Kidney (tissue), 14 donors: Measurements from ENCODE around the gene EFCAB14. TPM values are rescaled to one million over a fixed set of nuclear protein-coding genes. Genes with fewer than 3 reads are reported as not detected.
A peak's percentile ranks its signal among the peaks of the same experiment; 100 is the strongest.
"Not testable (repeated sequence)": the region's sequence is repeated elsewhere in the genome, so short reads cannot be mapped to it uniquely, and the experiment has no call there.

Experiments
- DNase-seq, 5 donors: peaks; one replicate each; pipeline ENCODE4 v3.0.0-alpha.2; 2013 to 2020
- FAIRE-seq: peaks from 2 replicates; lab custom pipeline; 2012; peaks lifted over from hg19 to GRCh38; lab: Jason Lieb, UNC
- H3K27ac ChIP-seq, 2 donors: one replicate each; pipeline ENCODE4 v1.7.0; 2013; ENCODE audit warnings: low read depth in 2 of 2, low read length in 2 of 2, inconsistent platforms in 1 of 2
- H3K27me3 ChIP-seq: one replicate; pipeline ENCODE4 v1.7.1; 2013; ENCODE audit warnings: low read length, inconsistent platforms; ENCODE audit not compliant: control insufficient read depth, insufficient read depth
- H3K36me3 ChIP-seq, 3 donors: one replicate each; pipeline versions ENCODE4 v1.7.0 to v1.7.1; 2013; ENCODE audit warnings: low read length in 3 of 3, control low read depth in 1 of 3, inconsistent platforms in 1 of 3; ENCODE audit not compliant: insufficient read depth in 3 of 3, control insufficient read depth in 2 of 3
- H3K4me1 ChIP-seq, 3 donors: one replicate each; pipeline versions ENCODE4 v1.7.0 to v1.7.1; 2013; ENCODE audit warnings: low read length in 3 of 3, inconsistent platforms in 1 of 3, low read depth in 1 of 3; ENCODE audit not compliant: control insufficient read depth in 2 of 3, insufficient read depth in 2 of 3
- H3K4me3 ChIP-seq, 3 donors: one replicate each; pipeline versions ENCODE4 v1.7.0 to v1.8.1; 2013; ENCODE audit warnings: low read length in 3 of 3, control low read depth in 1 of 3, inconsistent platforms in 1 of 3
- H3K9ac ChIP-seq, 3 donors: one replicate each; pipeline versions ENCODE4 v1.7.0 to v1.7.1; 2013; ENCODE audit warnings: low read length in 3 of 3, control low read depth in 1 of 3, inconsistent platforms in 1 of 3
- H3K9me3 ChIP-seq, 3 donors: one replicate each; pipeline versions ENCODE4 v1.7.0 to v1.7.1; 2013; ENCODE audit warnings: low read length in 3 of 3, control low read depth in 1 of 3, inconsistent platforms in 1 of 3; ENCODE audit not compliant: control insufficient read depth in 2 of 3, insufficient read depth in 1 of 3
- CTCF ChIP-seq: IDR thresholded peaks from 3 replicates; pipeline ENCODE4 v1.5.1; 2012; ENCODE audit warnings: mild to moderate bottlenecking, moderate library complexity, borderline replicate concordance; ENCODE audit not compliant: insufficient read depth; ENCODE audit errors: extremely low read depth
- intact Hi-C: fragments of 100-400 bp; cut with DNase I; formaldehyde crosslinking; loops from one replicate; pipeline ENCODE4 v1.11.1; 2022
- polyA plus RNA-seq: library from polyadenylated mRNA; stranded (reverse); fragments of 350-450 nt; fragmentation: Illumina TruSeq; extraction: RNeasy Lipid Tissue Mini Kit (QIAGEN cat#74804); gene quantifications from one replicate; pipeline ENCODE4 v1.2.3, GENCODE V29; 2014; ENCODE audit warnings: low read depth, low replicate concordance; ENCODE audit not compliant: insufficient read depth
- total RNA-seq: library from RNA; stranded (reverse); fragmentation: NEBNext Ultra II Directional; extraction: Animal tissue kit (Norgen Biotek cat#: 25700); gene quantifications from one replicate; pipeline ENCODE4 v1.2.1, GENCODE V29; 2021
- donor health status: control.
- donor health status: control.
- donor health status: control.
- donor health status: control.
- donor health status: control.
- donor health status: DM: yes; HTN: yes; CAD: no.
- donor health status: Normal renal cell carcinoma (clear cell type).

EFCAB14 gene
- total and polyA plus RNA-seq, 2 donors from 2014 or later: 48.1 to 129 TPM

- peak in 4 of 5 donors; percentile 55 to 80 (median 68) for DNase-seq
- Histone ChIP-seq H3K27ac (peak overlapping the region in 1 of 2 donors; percentile 76), H3K36me3 (no peaks in the 10 kb centered on the region), H3K9ac (no peak overlapping the region), H3K27me3 (no peaks in the 10 kb centered on the region), H3K4me3 (no peak overlapping the region), H3K4me1 (peaks cover 8 to 26% (median 20%) of the 10 kb centered on the region in 3 donors), H3K9me3 (no peaks in the 10 kb centered on the region)
- no peak for TF ChIP-seq CTCF
- intact Hi-C loops: no loop called here
- FAIRE-seq: no peak
Measured at GRCh38 chr1:46755121-46755520, 36.2 kb upstream of the EFCAB14 start.

DNA sequence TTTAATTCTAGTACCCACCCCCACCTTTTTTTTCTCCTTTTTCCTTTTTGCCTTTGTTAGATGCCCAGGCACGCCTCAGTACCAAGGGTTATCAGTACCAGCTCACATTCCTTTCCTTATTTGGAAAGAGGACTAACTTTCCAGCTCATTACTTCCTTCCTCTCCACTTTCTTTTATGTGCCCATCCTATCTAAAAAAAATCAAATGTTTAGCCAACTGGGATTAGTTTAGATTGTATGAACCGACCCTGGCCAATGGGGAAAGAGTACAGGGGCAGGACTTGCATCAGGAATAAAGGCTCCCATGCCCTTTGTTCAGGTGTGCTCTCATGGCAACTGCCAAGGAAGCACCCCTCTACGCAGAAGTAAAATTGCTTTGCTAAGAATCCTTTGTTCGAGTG lies 35.8 kb upstream of the EFCAB14 start:
- intact Hi-C loops, H3K9ac ChIP-seq, H3K27me3 ChIP-seq, H3K4me3 ChIP-seq, H3K9me3 ChIP-seq, FAIRE-seq, H3K36me3 ChIP-seq: not testable (repeated sequence)
- Histone ChIP-seq H3K27ac (peak overlapping the region in 1 of 2 donors; percentile 76), H3K4me1 (peaks cover 8 to 26% (median 20%) of the 10 kb centered on the region in 3 donors)
- peak in 2 of 5 donors; percentile 28 to 44 for DNase-seq

DNA sequence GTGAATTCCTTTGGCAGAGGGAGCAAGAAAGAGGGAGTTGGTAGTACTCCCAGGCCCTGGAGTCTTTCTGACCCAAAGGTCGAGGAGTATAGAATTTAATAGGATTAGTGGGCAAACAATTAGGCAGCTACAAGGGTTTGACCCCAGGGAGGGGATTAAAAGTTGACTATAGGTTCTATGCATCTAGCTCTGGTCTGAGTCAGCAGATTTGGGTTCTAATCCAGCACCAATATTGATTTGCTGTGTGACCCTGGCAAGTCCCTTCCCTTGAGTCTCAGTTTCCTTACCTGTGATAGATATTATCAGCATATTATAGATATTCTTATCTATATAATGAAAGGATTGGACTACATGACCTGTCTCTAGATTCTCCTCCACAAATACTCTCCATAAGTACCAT lies 35.1 kb upstream of the EFCAB14 start:
- H3K36me3 ChIP-seq: no peaks in the 10 kb centered on the region
- no peaks in the 10 kb centered on the region for H3K9me3 ChIP-seq
- no peak overlapping the region for H3K27ac ChIP-seq
- peaks cover 8 to 25% (median 20%) of the 10 kb centered on the region in 3 donors for H3K4me1 ChIP-seq
- DNase-seq: no peak
- FAIRE-seq: no peak
- intact Hi-C loops: no loop called here
- H3K4me3 ChIP-seq: no peak overlapping the region
- H3K27me3 ChIP-seq: no peaks in the 10 kb centered on the region
- no peak for TF ChIP-seq CTCF
- no peak overlapping the region for H3K9ac ChIP-seq

GRCh38 chr1:46749921-46750404 lies 31.0 kb upstream of the EFCAB14 start:
- Histone ChIP-seq H3K27me3 (no peaks in the 10 kb centered on the region), H3K36me3 (no peaks in the 10 kb centered on the region), H3K9ac (no peak overlapping the region), H3K4me1 (peaks cover 2 to 13% (median 4%) of the 10 kb centered on the region in 3 donors), H3K9me3 (no peaks in the 10 kb centered on the region), H3K4me3 (no peak overlapping the region), H3K27ac (no peak overlapping the region)
- TF ChIP-seq CTCF: no peak
- intact Hi-C loops: no loop called here
- FAIRE-seq: no peak
- no peak for DNase-seq
